H1 (cell line): ENCODE measurements around the gene MYDGF. TPM values are rescaled to one million over a fixed set of nuclear protein-coding genes. Genes with fewer than 3 reads are reported as not detected.

ENCODE experiments used
- BCL11A ChIP-seq, 2 experiments: IDR thresholded peaks; one replicate each; pipeline ENCODE4 v1.6.1; 2011; ENCODE audit warnings: low read depth in 2 of 2, low read length in 2 of 2, mild to moderate bottlenecking in 2 of 2
- BRCA1 ChIP-seq: IDR thresholded peaks from 2 replicates; pipeline ENCODE4 v1.6.1; 2012; ENCODE audit warnings: low read depth, low read length, improper control_type of control experiment
- E2F6 ChIP-seq: IDR thresholded peaks from 2 replicates; pipeline ENCODE4 v1.6.1; 2012; ENCODE audit warnings: inconsistent platforms
- KDM5A ChIP-seq: fragments of 200-600 bp; IDR thresholded peaks from 2 replicates; pipeline ENCODE4 v1.7.1; 2012; ENCODE audit warnings: mild to moderate bottlenecking, low read length, inconsistent platforms, mixed read lengths
- POLR2A ChIP-seq, 2 experiments: IDR thresholded peaks; 1 replicate in 1 of 2; 2 replicates in 1 of 2; pipeline ENCODE4 v1.6.1; 2011; ENCODE audit warnings: low read depth in 2 of 2, low read length in 2 of 2, mild to moderate bottlenecking in 2 of 2; ENCODE audit errors: control extremely low read depth in 1 of 2
- RAD21 ChIP-seq, 2 experiments: IDR thresholded peaks in 1 of 2; conservative IDR thresholded peaks in 1 of 2; 2 replicates each; pipeline ENCODE4 v1.6.1; 2011; ENCODE audit warnings: low read depth in 2 of 2, low read length in 2 of 2, improper control_type of control experiment in 1 of 2, inconsistent platforms in 1 of 2, mild to moderate bottlenecking in 1 of 2, moderate library complexity in 1 of 2
- RNF2 ChIP-seq: fragments of 200-900, 300-1000 bp; sonication (generic); IDR thresholded peaks from 2 replicates; pipeline ENCODE4 v1.7.1; 2016; ENCODE audit warnings: borderline replicate concordance, low read depth, mild to moderate bottlenecking, antibody characterized with exemption, low read length; ENCODE audit not compliant: poor library complexity, severe bottlenecking; ENCODE audit errors: missing control alignments
- YY1 ChIP-seq: IDR thresholded peaks from 2 replicates; pipeline ENCODE4 v1.6.1; 2011; ENCODE audit warnings: low read depth, mild to moderate bottlenecking, low read length
- polyA plus RNA-seq, 7 experiments: library from polyadenylated mRNA; depleted of rRNA in 3 of 7; stranded (reverse) in 5 of 7; unstranded in 2 of 7; fragments of >200 nt in 5 of 7; fragments of 200-250 nt in 2 of 7; gene quantifications; 1 replicate in 5 of 7; 2 replicates in 1 of 7; 4 replicates in 1 of 7; pipeline versions ENCODE4 v1.2.1 to v1.2.3, GENCODE V29; 2011 to 2013; ENCODE audit warnings: missing spikeins in 2 of 7, mixed read lengths in 2 of 7
- total RNA-seq: library from RNA; stranded (reverse); fragmentation: NEBNext Ultra II Directional; extraction: Animal tissue kit (Norgen Biotek cat#: 25700); gene quantifications from 2 replicates; pipeline ENCODE4 v1.2.1, GENCODE V29; 2021
- TF ChIP-seq, protein P1 (sequence below): fragments of 300-600 bp; sonication (generic); IDR thresholded peaks from 2 replicates; pipeline ENCODE4 v1.7.1; 2012; ENCODE audit warnings: low read length, moderate library complexity, mild to moderate bottlenecking, inconsistent platforms; ENCODE audit not compliant: insufficient replicate concordance
- TF ChIP-seq, protein P2 (sequence below): IDR thresholded peaks from 2 replicates; pipeline ENCODE4 v1.6.1; 2011; ENCODE audit warnings: low read length, improper control_type of control experiment

MYDGF gene
- total and polyA plus RNA-seq, 2 of the 8 experiments (the other 6 are each of a cell fraction or from before 2014, with no cell fraction given): 40.6 to 51.1 TPM

DNA sequence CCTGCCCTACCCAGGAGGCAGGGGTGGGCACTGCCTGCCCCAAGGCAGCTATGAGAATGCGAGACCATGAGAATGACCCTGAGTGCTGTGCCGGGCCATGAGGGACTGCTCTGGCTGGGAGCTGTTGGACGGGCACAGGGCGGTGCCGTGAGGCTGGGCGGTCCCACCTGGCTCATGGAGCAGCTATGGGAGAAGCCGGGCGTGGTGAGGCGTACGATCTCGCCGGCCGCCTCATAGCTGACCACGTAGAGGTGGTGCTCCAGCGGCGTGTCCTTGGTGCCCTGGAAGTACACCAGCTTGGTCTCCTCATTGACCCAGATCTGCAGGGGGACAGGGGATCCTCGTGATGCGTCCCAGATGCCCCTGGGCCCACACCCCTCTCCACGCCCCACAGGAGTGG lies 19.3 kb upstream of the MYDGF start (continued):
- TF ChIP-seq, protein P1, sequence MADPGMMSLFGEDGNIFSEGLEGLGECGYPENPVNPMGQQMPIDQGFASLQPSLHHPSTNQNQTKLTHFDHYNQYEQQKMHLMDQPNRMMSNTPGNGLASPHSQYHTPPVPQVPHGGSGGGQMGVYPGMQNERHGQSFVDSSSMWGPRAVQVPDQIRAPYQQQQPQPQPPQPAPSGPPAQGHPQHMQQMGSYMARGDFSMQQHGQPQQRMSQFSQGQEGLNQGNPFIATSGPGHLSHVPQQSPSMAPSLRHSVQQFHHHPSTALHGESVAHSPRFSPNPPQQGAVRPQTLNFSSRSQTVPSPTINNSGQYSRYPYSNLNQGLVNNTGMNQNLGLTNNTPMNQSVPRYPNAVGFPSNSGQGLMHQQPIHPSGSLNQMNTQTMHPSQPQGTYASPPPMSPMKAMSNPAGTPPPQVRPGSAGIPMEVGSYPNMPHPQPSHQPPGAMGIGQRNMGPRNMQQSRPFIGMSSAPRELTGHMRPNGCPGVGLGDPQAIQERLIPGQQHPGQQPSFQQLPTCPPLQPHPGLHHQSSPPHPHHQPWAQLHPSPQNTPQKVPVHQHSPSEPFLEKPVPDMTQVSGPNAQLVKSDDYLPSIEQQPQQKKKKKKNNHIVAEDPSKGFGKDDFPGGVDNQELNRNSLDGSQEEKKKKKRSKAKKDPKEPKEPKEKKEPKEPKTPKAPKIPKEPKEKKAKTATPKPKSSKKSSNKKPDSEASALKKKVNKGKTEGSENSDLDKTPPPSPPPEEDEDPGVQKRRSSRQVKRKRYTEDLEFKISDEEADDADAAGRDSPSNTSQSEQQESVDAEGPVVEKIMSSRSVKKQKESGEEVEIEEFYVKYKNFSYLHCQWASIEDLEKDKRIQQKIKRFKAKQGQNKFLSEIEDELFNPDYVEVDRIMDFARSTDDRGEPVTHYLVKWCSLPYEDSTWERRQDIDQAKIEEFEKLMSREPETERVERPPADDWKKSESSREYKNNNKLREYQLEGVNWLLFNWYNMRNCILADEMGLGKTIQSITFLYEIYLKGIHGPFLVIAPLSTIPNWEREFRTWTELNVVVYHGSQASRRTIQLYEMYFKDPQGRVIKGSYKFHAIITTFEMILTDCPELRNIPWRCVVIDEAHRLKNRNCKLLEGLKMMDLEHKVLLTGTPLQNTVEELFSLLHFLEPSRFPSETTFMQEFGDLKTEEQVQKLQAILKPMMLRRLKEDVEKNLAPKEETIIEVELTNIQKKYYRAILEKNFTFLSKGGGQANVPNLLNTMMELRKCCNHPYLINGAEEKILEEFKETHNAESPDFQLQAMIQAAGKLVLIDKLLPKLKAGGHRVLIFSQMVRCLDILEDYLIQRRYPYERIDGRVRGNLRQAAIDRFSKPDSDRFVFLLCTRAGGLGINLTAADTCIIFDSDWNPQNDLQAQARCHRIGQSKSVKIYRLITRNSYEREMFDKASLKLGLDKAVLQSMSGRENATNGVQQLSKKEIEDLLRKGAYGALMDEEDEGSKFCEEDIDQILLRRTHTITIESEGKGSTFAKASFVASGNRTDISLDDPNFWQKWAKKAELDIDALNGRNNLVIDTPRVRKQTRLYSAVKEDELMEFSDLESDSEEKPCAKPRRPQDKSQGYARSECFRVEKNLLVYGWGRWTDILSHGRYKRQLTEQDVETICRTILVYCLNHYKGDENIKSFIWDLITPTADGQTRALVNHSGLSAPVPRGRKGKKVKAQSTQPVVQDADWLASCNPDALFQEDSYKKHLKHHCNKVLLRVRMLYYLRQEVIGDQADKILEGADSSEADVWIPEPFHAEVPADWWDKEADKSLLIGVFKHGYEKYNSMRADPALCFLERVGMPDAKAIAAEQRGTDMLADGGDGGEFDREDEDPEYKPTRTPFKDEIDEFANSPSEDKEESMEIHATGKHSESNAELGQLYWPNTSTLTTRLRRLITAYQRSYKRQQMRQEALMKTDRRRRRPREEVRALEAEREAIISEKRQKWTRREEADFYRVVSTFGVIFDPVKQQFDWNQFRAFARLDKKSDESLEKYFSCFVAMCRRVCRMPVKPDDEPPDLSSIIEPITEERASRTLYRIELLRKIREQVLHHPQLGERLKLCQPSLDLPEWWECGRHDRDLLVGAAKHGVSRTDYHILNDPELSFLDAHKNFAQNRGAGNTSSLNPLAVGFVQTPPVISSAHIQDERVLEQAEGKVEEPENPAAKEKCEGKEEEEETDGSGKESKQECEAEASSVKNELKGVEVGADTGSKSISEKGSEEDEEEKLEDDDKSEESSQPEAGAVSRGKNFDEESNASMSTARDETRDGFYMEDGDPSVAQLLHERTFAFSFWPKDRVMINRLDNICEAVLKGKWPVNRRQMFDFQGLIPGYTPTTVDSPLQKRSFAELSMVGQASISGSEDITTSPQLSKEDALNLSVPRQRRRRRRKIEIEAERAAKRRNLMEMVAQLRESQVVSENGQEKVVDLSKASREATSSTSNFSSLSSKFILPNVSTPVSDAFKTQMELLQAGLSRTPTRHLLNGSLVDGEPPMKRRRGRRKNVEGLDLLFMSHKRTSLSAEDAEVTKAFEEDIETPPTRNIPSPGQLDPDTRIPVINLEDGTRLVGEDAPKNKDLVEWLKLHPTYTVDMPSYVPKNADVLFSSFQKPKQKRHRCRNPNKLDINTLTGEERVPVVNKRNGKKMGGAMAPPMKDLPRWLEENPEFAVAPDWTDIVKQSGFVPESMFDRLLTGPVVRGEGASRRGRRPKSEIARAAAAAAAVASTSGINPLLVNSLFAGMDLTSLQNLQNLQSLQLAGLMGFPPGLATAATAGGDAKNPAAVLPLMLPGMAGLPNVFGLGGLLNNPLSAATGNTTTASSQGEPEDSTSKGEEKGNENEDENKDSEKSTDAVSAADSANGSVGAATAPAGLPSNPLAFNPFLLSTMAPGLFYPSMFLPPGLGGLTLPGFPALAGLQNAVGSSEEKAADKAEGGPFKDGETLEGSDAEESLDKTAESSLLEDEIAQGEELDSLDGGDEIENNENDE: no peak
- TF ChIP-seq BCL11A (IDR thresholded peaks at IDR 0.05; ENCODE audit: low read depth in 2 of 2, low read length in 2 of 2): no peak
- TF ChIP-seq RNF2: no peak
- no peak for TF ChIP-seq POLR2A (IDR thresholded peaks at IDR 0.05; ENCODE audit: control extremely low read depth in 1 of 2, low read depth in 2 of 2, low read length in 2 of 2)
- TF ChIP-seq YY1: no peak
- TF ChIP-seq KDM5A: no peak
- TF ChIP-seq RAD21 (IDR thresholded peaks at IDR 0.05 in 1 of 2, conservative IDR thresholded peaks at IDR 0.05 in 1 of 2; ENCODE audit: low read depth in 2 of 2, low read length in 2 of 2): no peak
- TF ChIP-seq BRCA1: no peak
- TF ChIP-seq, protein P2, sequence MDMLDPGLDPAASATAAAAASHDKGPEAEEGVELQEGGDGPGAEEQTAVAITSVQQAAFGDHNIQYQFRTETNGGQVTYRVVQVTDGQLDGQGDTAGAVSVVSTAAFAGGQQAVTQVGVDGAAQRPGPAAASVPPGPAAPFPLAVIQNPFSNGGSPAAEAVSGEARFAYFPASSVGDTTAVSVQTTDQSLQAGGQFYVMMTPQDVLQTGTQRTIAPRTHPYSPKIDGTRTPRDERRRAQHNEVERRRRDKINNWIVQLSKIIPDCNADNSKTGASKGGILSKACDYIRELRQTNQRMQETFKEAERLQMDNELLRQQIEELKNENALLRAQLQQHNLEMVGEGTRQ: no peak
- TF ChIP-seq E2F6: no peak
- TF ChIP-seq, all 59 proteins: peak for 0
